Activated naive CD8-positive, alpha-beta T cell treated with anti-CD3 and anti-CD28 coated beads for 36 hours (primary cell): ENCODE results near the gene ENOSF1. TPM values are rescaled to one million over a fixed set of nuclear protein-coding genes. Genes with fewer than 3 reads are reported as not detected.

ENCODE experiments used
- DNase-seq: peaks from one replicate; pipeline ENCODE4 v3.0.0; 2021
- H3K27ac Mint-ChIP-seq: one replicate; pipeline ENCODE4 v1.8.0; 2022; ENCODE audit warnings: mild to moderate bottlenecking, moderate library complexity, mixed read lengths
- H3K27me3 Mint-ChIP-seq: one replicate; pipeline ENCODE4 v1.8.0; 2022; ENCODE audit warnings: mild to moderate bottlenecking, mixed read lengths
- H3K36me3 Mint-ChIP-seq: one replicate; pipeline ENCODE4 v1.8.0; 2021; ENCODE audit warnings: mild to moderate bottlenecking, mixed read lengths
- H3K4me1 Mint-ChIP-seq: one replicate; pipeline ENCODE4 v1.8.0; 2021; ENCODE audit warnings: mixed read lengths
- H3K4me3 Mint-ChIP-seq: one replicate; pipeline ENCODE4 v1.8.0; 2022; ENCODE audit warnings: mild to moderate bottlenecking, moderate library complexity, mixed read lengths
- H3K9me3 Mint-ChIP-seq: one replicate; pipeline ENCODE4 v1.8.0; 2022; ENCODE audit warnings: mixed read lengths
- total RNA-seq, 2 experiments: library from RNA; stranded (reverse); gene quantifications; one replicate each; pipeline ENCODE4 v1.2.3, GENCODE V29; 2021

ENOSF1 gene
- total RNA-seq, 2 experiments from 2014 or later: 61.7 to 75.2 TPM

GRCh38 chr18:715626-716025 lies 3.2 kb upstream of the ENOSF1 start:
- peak overlapping the region; percentile 87 for H3K27ac Mint-ChIP-seq
- peak; percentile 34 for DNase-seq
- peaks cover 9% of the 10 kb centered on the region for H3K9me3 Mint-ChIP-seq
- H3K27me3 Mint-ChIP-seq: no peaks in the 10 kb centered on the region
- H3K4me1 Mint-ChIP-seq: peaks cover 37% of the 10 kb centered on the region
- H3K36me3 Mint-ChIP-seq: peaks cover 31% of the 10 kb centered on the region
- H3K4me3 Mint-ChIP-seq: no peak overlapping the region

GRCh38 chr18:713135-713490 lies 683 bp upstream of the ENOSF1 start:
- H3K4me3 Mint-ChIP-seq: peak overlapping the region; percentile 61
- no peaks in the 10 kb centered on the region for H3K27me3 Mint-ChIP-seq
- H3K27ac Mint-ChIP-seq: peak overlapping the region; percentile 72
- peaks cover 44% of the 10 kb centered on the region for H3K36me3 Mint-ChIP-seq
- no peak for DNase-seq
- peaks cover 55% of the 10 kb centered on the region for H3K4me1 Mint-ChIP-seq
- H3K9me3 Mint-ChIP-seq: peaks cover 9% of the 10 kb centered on the region

- peak overlapping the region; percentile 89 for H3K4me3 Mint-ChIP-seq
- peaks cover 49% of the 10 kb centered on the region for H3K36me3 Mint-ChIP-seq
- no peaks in the 10 kb centered on the region for H3K27me3 Mint-ChIP-seq
- DNase-seq: peak; percentile 68
- H3K27ac Mint-ChIP-seq: peak overlapping the region; percentile 96
- H3K9me3 Mint-ChIP-seq: peaks cover 9% of the 10 kb centered on the region
- peaks cover 54% of the 10 kb centered on the region for H3K4me1 Mint-ChIP-seq
These were observed 601 bp downstream of the ENOSF1 start for GRCh38 chr18:711657-712400.

GRCh38 chr18:711310-711656 lies 1.1 kb downstream of the ENOSF1 start:
- Mint-ChIP-seq H3K36me3 (peaks cover 47% of the 10 kb centered on the region), H3K4me1 (peaks cover 51% of the 10 kb centered on the region)

GRCh38 chr18:710418-711300 lies 1.8 kb downstream of the ENOSF1 start:
- Mint-ChIP-seq H3K9me3 (peaks cover 9% of the 10 kb centered on the region), H3K4me3 (peak overlapping the region; percentile 89), H3K36me3 (peaks cover 47% of the 10 kb centered on the region), H3K4me1 (peaks cover 49% of the 10 kb centered on the region), H3K27me3 (no peaks in the 10 kb centered on the region), H3K27ac (peak overlapping the region; percentile 96)
- no peak for DNase-seq

More at GRCh38 chr18:711310-711656, 1.1 kb downstream of the ENOSF1 start:
- DNase-seq: no peak
- peak overlapping the region; percentile 96 for H3K27ac Mint-ChIP-seq
- H3K9me3 Mint-ChIP-seq: peaks cover 9% of the 10 kb centered on the region
- H3K4me3 Mint-ChIP-seq: peak overlapping the region; percentile 89
- H3K27me3 Mint-ChIP-seq: no peaks in the 10 kb centered on the region

- no peaks in the 10 kb centered on the region for H3K27me3 Mint-ChIP-seq
- H3K9me3 Mint-ChIP-seq: peaks cover 3% of the 10 kb centered on the region
- H3K4me3 Mint-ChIP-seq: peak overlapping the region; percentile 8
- no peak for DNase-seq
- no peak overlapping the region for H3K27ac Mint-ChIP-seq
- peaks cover 45% of the 10 kb centered on the region for H3K4me1 Mint-ChIP-seq
- H3K36me3 Mint-ChIP-seq: peaks cover 56% of the 10 kb centered on the region
These were observed 2.7 kb downstream of the ENOSF1 start for GRCh38 chr18:709771-710170.

GRCh38 chr18:708096-708495 lies 4.3 kb downstream of the ENOSF1 start:
- no peak for DNase-seq
- Mint-ChIP-seq H3K36me3 (peaks cover 60% of the 10 kb centered on the region), H3K4me3 (no peak overlapping the region), H3K27ac (no peak overlapping the region), H3K27me3 (no peaks in the 10 kb centered on the region), H3K9me3 (no peaks in the 10 kb centered on the region), H3K4me1 (peaks cover 45% of the 10 kb centered on the region)

- H3K4me3 Mint-ChIP-seq: no peak overlapping the region
- peaks cover 47% of the 10 kb centered on the region for H3K4me1 Mint-ChIP-seq
- no peak overlapping the region for H3K27ac Mint-ChIP-seq
- H3K27me3 Mint-ChIP-seq: no peaks in the 10 kb centered on the region
- no peak for DNase-seq
- peaks cover 59% of the 10 kb centered on the region for H3K36me3 Mint-ChIP-seq
- H3K9me3 Mint-ChIP-seq: no peaks in the 10 kb centered on the region
These were observed 6.0 kb downstream of the ENOSF1 start for GRCh38 chr18:706405-706804.

- Mint-ChIP-seq H3K27ac (peak overlapping the region; percentile 67), H3K9me3 (no peaks in the 10 kb centered on the region), H3K4me3 (no peak overlapping the region), H3K27me3 (no peaks in the 10 kb centered on the region), H3K4me1 (peaks cover 27% of the 10 kb centered on the region), H3K36me3 (peaks cover 34% of the 10 kb centered on the region)
- no peak for DNase-seq
These were observed 9.0 kb downstream of the ENOSF1 start for GRCh38 chr18:703213-703967.

GRCh38 chr18:697800-698199 lies 14.6 kb downstream of the ENOSF1 start:
- H3K4me1 Mint-ChIP-seq: peaks cover 5% of the 10 kb centered on the region
- no peak overlapping the region for H3K4me3 Mint-ChIP-seq
- no peak for DNase-seq
- no peaks in the 10 kb centered on the region for H3K9me3 Mint-ChIP-seq
- no peaks in the 10 kb centered on the region for H3K27me3 Mint-ChIP-seq
- H3K27ac Mint-ChIP-seq: no peak overlapping the region
- peaks cover 20% of the 10 kb centered on the region for H3K36me3 Mint-ChIP-seq

- Mint-ChIP-seq H3K36me3 (peaks cover 18% of the 10 kb centered on the region), H3K4me3 (no peak overlapping the region), H3K27me3 (no peaks in the 10 kb centered on the region), H3K9me3 (no peaks in the 10 kb centered on the region), H3K27ac (no peak overlapping the region), H3K4me1 (peaks cover 4% of the 10 kb centered on the region)
- no peak for DNase-seq
These were observed 15.4 kb downstream of the ENOSF1 start for GRCh38 chr18:697012-697411.

GRCh38 chr18:693466-694187 lies 18.8 kb downstream of the ENOSF1 start:
- Mint-ChIP-seq H3K36me3 (peaks cover 19% of the 10 kb centered on the region), H3K27ac (peak overlapping the region; percentile 55), H3K4me3 (no peak overlapping the region), H3K27me3 (no peaks in the 10 kb centered on the region), H3K4me1 (peaks cover 4% of the 10 kb centered on the region), H3K9me3 (no peaks in the 10 kb centered on the region)
- no peak for DNase-seq

- H3K4me3 Mint-ChIP-seq: no peak overlapping the region
- no peak overlapping the region for H3K27ac Mint-ChIP-seq
- peaks cover 4% of the 10 kb centered on the region for H3K4me1 Mint-ChIP-seq
- no peak for DNase-seq
- H3K9me3 Mint-ChIP-seq: no peaks in the 10 kb centered on the region
- H3K27me3 Mint-ChIP-seq: no peaks in the 10 kb centered on the region
- peaks cover 17% of the 10 kb centered on the region for H3K36me3 Mint-ChIP-seq
These were observed 19.6 kb downstream of the ENOSF1 start for GRCh38 chr18:692824-693223.

- Mint-ChIP-seq H3K27me3 (no peaks in the 10 kb centered on the region), H3K9me3 (no peaks in the 10 kb centered on the region), H3K36me3 (peaks cover 16% of the 10 kb centered on the region), H3K4me1 (peaks cover 3% of the 10 kb centered on the region), H3K4me3 (no peak overlapping the region), H3K27ac (no peak overlapping the region)
- DNase-seq: no peak
These were observed 24.1 kb downstream of the ENOSF1 start for GRCh38 chr18:688323-688722.
